HG03196 (cell line): Measurements from ENCODE around the gene SUN3.
"Not testable (repeated sequence)": the region's sequence is repeated elsewhere in the genome, so short reads cannot be mapped to it uniquely, and the experiment has no call there.

Experiments used
- ATAC-seq: cut with Tn5 transposase; IDR thresholded peaks from one replicate; pipeline ENCODE4 v1.9.1; 2021; ENCODE audit not compliant: unreplicated experiment

The SUN3 gene

DNA sequence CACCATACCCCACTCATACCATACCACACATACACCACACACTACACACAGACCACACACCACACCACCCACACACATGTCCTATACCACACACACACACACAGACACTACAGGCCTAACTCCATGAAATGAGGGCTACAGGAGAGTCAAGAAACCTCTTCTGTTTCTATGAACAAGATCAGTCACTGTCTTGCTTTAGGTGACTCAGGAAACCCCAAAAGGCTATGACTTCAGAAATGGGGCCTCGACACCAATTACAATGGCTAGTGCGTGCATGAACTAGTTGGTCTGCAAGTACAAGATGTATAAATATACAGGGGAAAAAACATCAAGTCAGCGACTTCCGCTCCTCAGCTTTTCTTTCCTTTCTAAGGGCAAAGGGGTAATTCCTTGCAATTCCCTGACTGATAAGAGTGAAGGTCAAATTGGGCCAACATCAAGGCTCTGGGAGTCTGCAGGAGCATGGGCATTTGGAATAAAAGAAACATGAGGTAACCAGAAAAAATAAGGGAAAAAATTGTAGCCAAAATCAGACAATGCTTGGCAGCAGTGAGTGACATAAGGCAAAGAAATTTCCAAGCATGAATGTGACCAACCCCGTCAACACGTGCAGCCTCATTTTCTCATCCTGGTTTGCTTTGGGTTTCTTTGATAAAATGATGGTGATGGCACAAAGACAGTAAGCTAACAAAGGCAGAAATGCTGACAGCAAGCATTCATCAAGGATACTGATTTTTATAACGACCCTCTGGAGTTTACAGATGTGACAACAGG lies 82.1 kb downstream of the SUN3 start:
- ATAC-seq, result no peak

DNA sequence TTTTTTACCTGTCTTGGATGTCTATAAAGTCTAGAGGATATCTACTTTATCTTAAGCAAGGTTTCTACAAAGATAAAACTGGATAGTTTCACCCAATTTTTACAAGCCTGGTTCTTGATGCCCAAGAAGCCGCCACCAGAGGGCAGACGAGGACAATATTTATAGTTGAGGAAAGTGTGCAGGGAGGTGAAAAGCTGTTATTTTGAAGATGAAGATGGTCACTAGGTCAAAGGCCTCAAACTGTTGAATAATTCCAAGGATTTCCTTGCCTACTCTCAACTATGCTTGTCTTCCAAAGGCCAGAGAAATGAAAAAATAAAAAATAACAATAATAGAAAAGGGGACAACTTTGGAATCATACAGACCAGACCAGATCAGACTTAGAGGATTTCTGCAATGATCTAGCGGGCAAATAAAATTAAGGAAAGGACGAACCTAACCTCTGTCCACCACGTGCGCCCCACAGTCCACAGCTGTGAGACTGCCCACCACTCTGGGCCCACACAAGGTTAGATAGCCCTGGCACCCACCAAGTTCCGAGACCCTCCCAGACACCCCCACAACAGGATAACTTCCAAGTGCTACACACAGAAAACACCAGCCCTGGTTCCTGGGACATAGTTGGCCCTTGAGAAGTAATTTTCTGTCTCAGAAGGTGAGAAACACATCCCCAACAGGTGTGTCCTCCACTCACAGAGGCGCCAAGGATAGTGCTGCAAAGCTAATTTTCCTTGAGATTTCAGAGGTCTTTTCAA lies 83.5 kb downstream of the SUN3 start:
- ATAC-seq, result peak; percentile 50

DNA sequence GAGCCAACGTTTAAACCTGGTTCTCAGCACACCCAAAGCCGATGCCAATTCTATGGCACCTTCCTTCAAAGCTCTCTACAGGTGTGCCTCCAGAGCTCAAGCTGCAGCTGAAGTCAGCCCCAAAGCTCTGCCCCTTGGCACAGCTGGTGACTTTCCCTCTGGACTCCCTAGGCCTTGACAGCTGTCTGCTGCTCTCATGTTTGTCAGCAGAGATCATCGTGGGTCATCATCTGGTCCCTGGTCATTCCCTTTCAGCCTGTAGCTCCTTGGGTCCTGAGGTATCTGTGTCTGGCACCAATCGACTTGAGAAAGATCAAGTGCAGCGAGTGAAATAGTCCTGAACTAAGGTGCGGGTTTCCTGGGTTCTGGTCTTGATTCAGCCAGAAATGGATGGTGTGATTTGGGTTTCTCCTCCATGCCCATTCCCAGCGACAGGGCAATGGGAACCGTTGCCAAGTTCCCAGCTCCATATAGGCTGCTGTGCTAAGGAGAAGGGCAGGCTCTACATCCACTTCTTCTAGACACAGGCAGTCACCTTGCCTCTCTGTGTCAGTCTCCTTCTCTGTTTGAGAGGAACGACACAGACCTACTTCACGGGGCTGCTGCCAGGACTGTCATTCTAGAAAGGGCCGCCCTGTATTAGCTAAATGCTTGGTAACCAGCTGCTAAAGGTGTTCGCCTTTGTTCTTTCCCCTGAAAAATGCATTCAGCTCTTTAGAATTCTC lies 84.2 kb downstream of the SUN3 start:
- no peak for ATAC-seq

DNA sequence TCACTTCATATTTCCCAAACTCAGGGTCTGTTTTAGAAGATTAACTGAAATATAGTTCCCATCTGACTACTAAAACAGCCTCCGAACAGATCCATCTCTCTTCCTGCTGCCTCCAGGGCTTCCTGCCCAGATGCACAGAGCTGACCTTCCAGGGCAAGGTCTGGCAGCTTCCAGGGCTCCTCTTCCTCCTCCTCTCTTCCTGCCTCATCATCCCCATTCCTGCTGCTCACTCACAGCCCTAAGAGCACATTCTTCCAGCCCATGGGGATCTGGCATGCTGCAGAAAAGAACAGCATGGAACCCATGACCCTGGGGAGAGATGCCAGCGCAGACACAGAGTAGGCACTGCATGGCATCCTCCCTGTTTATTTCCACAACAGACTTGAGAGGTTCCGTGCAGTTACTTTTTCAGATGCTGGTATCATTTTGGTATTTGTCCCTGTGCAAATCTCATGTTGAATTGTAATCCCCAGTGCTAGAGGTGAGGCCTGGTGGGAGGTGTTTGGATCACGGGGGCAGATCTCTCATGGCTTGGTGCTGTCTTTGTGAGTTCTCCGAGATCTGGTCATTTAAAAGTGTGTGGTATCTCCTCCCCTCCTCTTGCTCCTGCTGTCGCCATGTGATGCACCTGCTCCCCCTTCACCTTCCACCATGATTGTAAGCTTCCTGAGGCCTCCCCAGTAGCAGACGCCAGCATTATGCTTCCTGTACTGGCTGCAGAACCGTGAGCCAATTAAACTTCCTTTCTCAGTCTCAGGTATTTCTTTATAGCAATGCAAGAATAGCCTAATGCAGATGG lies 85.0 kb downstream of the SUN3 start:
- ATAC-seq, result no peak

DNA sequence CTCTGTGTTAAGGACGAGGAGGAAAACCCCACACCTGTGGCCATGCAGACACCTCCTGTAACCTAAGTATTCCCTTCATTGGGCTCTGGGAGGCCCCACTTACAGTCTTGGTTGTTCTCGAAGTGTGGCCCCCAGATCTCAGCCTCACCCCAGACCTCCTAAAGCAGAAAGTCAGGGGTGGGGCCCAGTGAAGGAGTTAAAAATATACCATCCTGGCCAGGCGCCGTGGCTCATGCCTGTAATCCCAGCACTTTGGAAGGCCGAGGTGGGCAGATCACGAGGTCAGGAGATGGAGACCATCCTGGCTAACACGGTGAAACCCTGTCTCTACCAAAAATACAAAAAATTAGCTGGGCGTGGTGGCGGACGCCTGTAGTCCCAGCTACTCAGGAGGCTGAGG lies 86.3 kb downstream of the SUN3 start:
- not testable (repeated sequence) for ATAC-seq

DNA sequence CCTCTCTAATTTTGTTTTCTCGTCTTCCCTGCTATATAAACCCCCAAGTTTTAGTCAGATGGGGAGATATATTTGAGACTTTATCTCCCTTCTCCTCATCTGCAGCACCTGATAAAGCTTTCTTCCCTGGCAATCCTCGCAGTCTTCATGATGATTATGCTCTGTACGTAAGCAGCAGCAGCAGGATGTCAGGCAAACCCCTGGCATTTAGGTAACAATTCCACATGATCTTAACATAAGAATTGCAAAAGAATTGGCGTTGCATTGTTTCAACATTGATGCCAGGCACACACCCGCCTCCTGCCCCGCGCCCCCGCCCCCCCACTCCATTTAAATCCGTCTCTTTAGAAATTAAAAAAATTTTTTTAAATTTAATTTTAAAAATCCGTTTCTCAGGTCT lies 86.8 kb downstream of the SUN3 start:
- no peak for ATAC-seq

DNA sequence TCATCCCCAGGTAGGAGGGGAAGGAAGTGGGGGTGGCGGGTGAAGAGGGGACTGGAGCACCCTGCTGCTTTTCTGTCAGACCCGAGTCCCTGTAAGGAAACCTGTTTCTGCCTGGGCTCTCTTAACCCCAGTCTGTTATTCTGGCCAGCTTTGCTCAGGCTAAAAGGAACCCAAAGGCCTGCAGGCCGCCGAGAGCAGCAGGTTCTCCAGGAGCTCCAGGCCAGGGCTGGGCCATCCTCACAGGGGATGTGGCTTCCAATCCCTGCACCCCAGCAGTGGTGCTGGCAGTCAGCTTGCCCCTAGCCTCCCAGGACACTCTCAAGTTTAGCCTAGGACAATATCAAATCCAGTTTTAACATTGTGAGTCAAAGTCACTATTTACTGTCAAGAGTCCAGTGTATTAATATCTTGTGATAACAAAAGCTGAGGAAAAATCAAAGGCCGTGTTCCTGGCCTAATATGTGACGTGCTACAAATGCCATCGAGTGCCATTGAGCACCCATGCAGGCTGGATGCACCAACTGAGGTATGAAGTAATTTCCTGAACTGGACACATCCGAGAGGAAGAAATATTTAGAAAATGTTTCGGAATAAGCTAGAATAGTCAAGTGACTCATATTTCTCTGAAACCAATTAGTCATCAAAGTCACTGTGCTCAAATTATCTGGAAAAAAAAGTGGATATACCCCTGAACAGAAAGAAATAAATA lies 87.6 kb downstream of the SUN3 start:
- ATAC-seq, result no peak

DNA sequence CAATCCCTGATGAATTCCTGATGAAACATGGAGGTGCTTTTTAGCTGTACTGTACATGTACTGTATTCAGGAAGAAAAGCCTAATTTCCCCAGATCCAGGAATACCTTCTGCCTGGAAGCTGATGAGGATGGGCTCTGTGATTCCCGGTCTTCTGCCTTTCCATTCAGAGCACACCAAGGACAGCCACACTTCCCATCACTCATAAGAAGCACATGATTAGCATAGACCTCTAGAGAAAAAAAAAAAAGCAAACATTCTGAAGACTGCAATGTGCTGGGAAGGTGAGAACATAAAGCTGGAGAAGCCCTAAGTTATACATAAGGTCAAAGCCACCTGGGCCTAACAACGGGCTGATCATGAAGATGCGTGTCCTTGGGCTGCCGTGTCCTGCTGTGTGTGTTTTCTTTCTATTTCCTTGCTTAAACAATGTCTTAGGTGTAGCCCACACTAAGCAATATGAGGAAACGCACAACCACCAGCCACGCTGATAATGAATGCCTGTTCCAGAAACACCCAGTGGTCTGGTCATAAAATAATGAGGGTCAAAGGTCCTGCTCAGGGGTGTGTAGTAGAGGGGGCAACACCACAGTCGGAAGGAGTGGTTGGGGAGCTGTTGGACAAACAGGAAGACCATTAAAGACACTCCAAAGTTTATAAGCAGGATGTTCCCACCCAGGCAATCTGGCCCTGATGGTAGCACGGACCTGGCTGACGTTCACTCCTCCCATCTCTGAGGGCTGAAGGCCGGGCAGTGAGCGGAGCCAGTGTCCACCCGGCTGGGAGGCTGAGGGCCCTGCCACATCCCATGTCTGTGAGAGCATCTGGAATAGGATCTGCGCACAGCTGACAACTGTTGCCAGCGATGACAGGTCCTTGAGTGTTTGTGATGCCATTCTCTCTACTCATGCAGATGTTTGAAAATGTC lies 88.6 kb downstream of the SUN3 start:
- ATAC-seq, result no peak

DNA sequence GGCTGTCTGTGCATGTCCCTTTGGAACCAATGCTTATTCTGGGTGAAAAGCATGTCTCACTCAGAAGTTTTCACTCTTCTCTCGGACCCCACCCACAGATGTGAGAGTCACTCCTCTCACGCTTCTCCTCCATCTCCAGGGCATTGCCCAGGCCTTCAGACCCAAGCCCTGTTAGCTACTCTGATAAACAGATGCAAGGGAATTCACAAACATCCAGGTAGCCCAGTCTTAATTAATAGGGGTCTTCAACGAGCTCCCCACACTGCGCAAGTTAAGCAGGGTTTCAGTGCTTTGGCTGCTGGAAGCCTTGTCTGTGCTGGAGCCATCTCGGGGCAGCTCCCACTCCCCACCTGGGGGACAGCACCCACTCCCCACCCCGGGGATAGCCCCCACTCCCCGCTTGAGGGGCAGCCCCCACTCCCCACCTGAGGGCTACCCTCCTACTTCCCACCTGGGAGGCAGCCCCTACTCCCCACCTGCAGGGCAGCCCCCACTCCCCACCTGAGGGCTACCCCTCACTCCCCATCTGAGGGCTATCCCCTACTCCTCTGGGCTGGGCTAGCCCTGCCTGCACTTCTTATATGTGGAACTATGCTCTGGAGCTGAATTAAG lies 89.4 kb downstream of the SUN3 start:
- ATAC-seq, result no peak

DNA sequence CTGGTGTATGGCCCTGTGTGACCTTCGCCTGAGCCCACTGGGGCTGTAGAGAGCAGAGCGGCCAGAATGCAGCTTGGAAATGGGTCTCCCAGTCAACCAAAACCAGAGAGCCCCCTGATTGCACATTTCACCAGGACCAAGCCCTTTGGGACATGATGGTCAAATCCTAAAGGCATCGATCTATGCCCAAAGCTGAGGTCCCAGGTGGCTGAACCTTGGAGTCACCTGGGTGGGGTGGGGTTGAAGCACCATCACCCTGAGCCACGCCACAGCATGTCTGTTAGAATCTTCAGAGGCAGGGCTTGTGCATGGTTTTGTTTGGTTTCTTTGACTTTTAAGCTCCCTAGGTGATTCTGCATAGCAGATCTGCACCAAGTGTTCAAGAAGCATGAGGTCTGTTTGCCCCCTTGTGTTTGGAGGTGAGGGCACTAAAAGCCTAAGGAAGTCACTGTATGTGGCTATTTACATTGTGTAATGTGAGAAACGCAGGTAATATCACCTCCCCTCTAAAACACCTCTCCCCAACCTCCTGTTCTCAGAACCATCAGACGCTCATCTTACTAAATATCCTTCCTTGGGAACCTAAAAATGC lies 90.2 kb downstream of the SUN3 start:
- no peak for ATAC-seq

DNA sequence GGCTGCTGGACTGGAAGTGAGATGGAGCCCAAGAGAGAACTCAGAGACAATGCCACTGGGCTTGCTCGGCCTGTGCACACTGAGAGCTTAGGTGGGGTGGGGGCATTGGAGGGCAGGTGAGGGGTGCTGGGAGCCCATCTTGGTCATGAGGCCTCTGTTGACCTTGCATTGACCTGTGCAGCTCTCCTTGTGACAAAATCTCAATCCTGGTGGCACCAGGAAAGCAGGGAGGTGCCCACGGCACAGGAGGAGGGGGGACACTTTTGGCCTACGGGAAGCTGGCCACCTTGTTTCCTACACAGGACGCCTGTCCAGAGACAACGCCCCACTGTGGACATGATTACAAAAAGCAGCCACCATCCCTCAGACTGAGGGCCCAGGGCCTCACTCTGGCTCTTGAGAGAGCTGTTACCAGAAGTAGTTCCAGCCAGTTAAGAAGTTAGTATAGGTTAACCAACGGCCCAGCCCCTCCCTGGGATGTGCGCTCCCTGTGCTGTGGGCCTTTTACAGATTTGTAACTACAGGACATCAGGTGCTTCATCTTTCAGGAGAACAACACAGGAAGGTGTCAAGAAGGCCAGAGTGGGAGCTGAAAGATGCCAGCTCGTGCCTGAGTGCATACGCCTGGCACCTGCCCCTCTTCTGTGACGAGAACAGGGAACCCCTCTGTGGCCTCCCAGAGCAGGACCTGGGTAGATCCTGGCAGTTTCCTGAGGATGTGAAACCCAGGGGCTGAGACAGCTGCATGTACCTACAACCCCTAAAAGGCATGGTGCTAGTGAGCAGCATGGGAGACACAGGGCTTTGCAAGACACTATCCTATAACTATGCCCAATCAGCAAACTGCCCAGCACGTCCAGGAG lies 91.0 kb downstream of the SUN3 start:
- ATAC-seq, result peak; percentile 68
